Naive B cell (primary cell): ENCODE data around the gene RFX3. TPM values are rescaled to one million over a fixed set of nuclear protein-coding genes. Genes with fewer than 3 reads are reported as not detected.

ENCODE experiments used
- ATAC-seq, 2 donors: fragments of 150-1000 bp; cut with Tn5 transposase; 2 replicates each; pipeline ENCODE4 v1.10.0; 2021; ENCODE audit warnings: low read depth in 2 of 2, mild to moderate bottlenecking in 2 of 2, moderate library complexity in 2 of 2
- DNase-seq: peaks from one replicate; pipeline ENCODE4 v3.0.0; 2022
- H3K27ac Mint-ChIP-seq, 6 donors: one replicate each; pipeline ENCODE4 v1.8.0; 2020 to 2022; ENCODE audit warnings: mild to moderate bottlenecking in 6 of 6, mixed read lengths in 6 of 6, moderate library complexity in 5 of 6, inconsistent platforms in 2 of 6
- H3K27me3 Mint-ChIP-seq, 3 donors: one replicate each; pipeline ENCODE4 v1.8.0; 2021 to 2022; ENCODE audit warnings: mixed read lengths in 3 of 3, mild to moderate bottlenecking in 1 of 3
- H3K36me3 Mint-ChIP-seq, 2 donors: one replicate each; pipeline ENCODE4 v1.8.0; 2020 to 2022; ENCODE audit warnings: mixed read lengths in 2 of 2, inconsistent platforms in 1 of 2, mild to moderate bottlenecking in 1 of 2
- H3K4me1 Mint-ChIP-seq, 3 donors: one replicate each; pipeline ENCODE4 v1.8.0; 2020 to 2022; ENCODE audit warnings: mixed read lengths in 3 of 3, inconsistent platforms in 1 of 3, mild to moderate bottlenecking in 1 of 3, moderate library complexity in 1 of 3
- H3K4me3 Mint-ChIP-seq, 8 donors: one replicate each; pipeline ENCODE4 v1.8.0; 2020 to 2022; ENCODE audit warnings: mild to moderate bottlenecking in 8 of 8, mixed read lengths in 8 of 8, moderate library complexity in 8 of 8, inconsistent platforms in 2 of 8
- H3K9me3 Mint-ChIP-seq, 7 donors: one replicate each; pipeline ENCODE4 v1.8.0; 2020 to 2022; ENCODE audit warnings: mixed read lengths in 7 of 7, mild to moderate bottlenecking in 5 of 7, inconsistent platforms in 2 of 7, moderate library complexity in 1 of 7
- polyA plus RNA-seq, 6 donors: library from polyadenylated mRNA; unstranded; fragments of 300-500 nt; fragmentation: Illumina TruSeq; gene quantifications; one replicate each; pipeline ENCODE4 v1.2.3, GENCODE V29; 2021; ENCODE audit warnings: low read depth in 6 of 6

The RFX3 gene
- polyA plus RNA-seq, 6 donors from 2014 or later, result 3.7 to 16.7 (median 6.3) TPM

- Mint-ChIP-seq H3K4me3 (no peak overlapping the region), H3K36me3 (peaks cover 11 to 12% of the 10 kb centered on the region in 2 donors), H3K27me3 (no peaks in the 10 kb centered on the region), H3K4me1 (peaks cover 0 to 2% (median 0%) of the 10 kb centered on the region in 3 donors), H3K27ac (peak overlapping the region in 1 of 6 donors; percentile 11), H3K9me3 (no peaks in the 10 kb centered on the region)
- ATAC-seq, result no peak
- DNase-seq, result no peak
Observed at GRCh38 chr9:3434594-3434993, 91.2 kb downstream of the RFX3 start.

- Mint-ChIP-seq H3K36me3 (peaks cover 11 to 12% of the 10 kb centered on the region in 2 donors), H3K27me3 (no peaks in the 10 kb centered on the region), H3K4me1 (no peaks in the 10 kb centered on the region), H3K9me3 (no peaks in the 10 kb centered on the region), H3K27ac (no peak overlapping the region), H3K4me3 (no peak overlapping the region)
- ATAC-seq (no peak), DNase-seq (no peak)
Observed at GRCh38 chr9:3433754-3434153, 92.0 kb downstream of the RFX3 start.

GRCh38 chr9:3433066-3433465 lies 92.7 kb downstream of the RFX3 start:
- ATAC-seq, result no peak
- DNase-seq, result no peak
- peaks cover 0 to 2% (median 1%) of the 10 kb centered on the region in 3 donors for H3K4me1 Mint-ChIP-seq
- no peaks in the 10 kb centered on the region for H3K9me3 Mint-ChIP-seq
- H3K4me3 Mint-ChIP-seq, result no peak overlapping the region
- H3K27me3 Mint-ChIP-seq, result no peaks in the 10 kb centered on the region
- peaks cover 11 to 12% of the 10 kb centered on the region in 2 donors for H3K36me3 Mint-ChIP-seq
- H3K27ac Mint-ChIP-seq, result no peak overlapping the region

- ATAC-seq (no peak), DNase-seq (no peak)
- Mint-ChIP-seq H3K4me3 (no peak overlapping the region), H3K36me3 (peaks cover 12 to 13% of the 10 kb centered on the region in 2 donors), H3K27ac (no peak overlapping the region), H3K27me3 (no peaks in the 10 kb centered on the region), H3K9me3 (peaks cover 0 to under 1% (median 0%) of the 10 kb centered on the region in 7 donors), H3K4me1 (peaks cover 0 to 7% (median 5%) of the 10 kb centered on the region in 3 donors)
Observed at GRCh38 chr9:3431890-3432289, 93.9 kb downstream of the RFX3 start.

- Mint-ChIP-seq H3K36me3 (no peaks in the 10 kb centered on the region), H3K9me3 (peaks cover 0 to 5% (median 0%) of the 10 kb centered on the region in 7 donors), H3K4me1 (peaks cover 0 to 18% (median 8%) of the 10 kb centered on the region in 3 donors), H3K27me3 (no peaks in the 10 kb centered on the region), H3K4me3 (no peak overlapping the region), H3K27ac (no peak overlapping the region)
- ATAC-seq (no peak), DNase-seq (no peak)
Observed at GRCh38 chr9:3419893-3420292, 105.9 kb downstream of the RFX3 start.

GRCh38 chr9:3415906-3416305 lies 109.9 kb downstream of the RFX3 start:
- H3K4me3 Mint-ChIP-seq, result no peak overlapping the region
- H3K4me1 Mint-ChIP-seq, result peaks cover 0 to 6% (median 5%) of the 10 kb centered on the region in 3 donors
- no peaks in the 10 kb centered on the region for H3K27me3 Mint-ChIP-seq
- no peak for DNase-seq
- H3K36me3 Mint-ChIP-seq, result no peaks in the 10 kb centered on the region
- H3K9me3 Mint-ChIP-seq, result no peaks in the 10 kb centered on the region
- no peak overlapping the region for H3K27ac Mint-ChIP-seq
- no peak for ATAC-seq

- no peak for DNase-seq
- ATAC-seq, result no peak
- Mint-ChIP-seq H3K4me3 (no peak overlapping the region), H3K36me3 (no peaks in the 10 kb centered on the region), H3K9me3 (no peaks in the 10 kb centered on the region), H3K27ac (no peak overlapping the region), H3K27me3 (no peaks in the 10 kb centered on the region), H3K4me1 (peaks cover 0 to 6% (median 5%) of the 10 kb centered on the region in 3 donors)
Observed at GRCh38 chr9:3413984-3414383, 111.8 kb downstream of the RFX3 start.

GRCh38 chr9:3410461-3410860 lies 115.3 kb downstream of the RFX3 start:
- no peak for DNase-seq
- H3K9me3 Mint-ChIP-seq, result no peaks in the 10 kb centered on the region
- H3K4me3 Mint-ChIP-seq, result no peak overlapping the region

GRCh38 chr9:3409453-3409852 lies 116.3 kb downstream of the RFX3 start:
- Mint-ChIP-seq H3K27me3 (no peaks in the 10 kb centered on the region), H3K4me1 (peaks cover 0 to 6% (median 3%) of the 10 kb centered on the region in 3 donors), H3K27ac (peak overlapping the region in 1 of 6 donors; percentile 6), H3K36me3 (no peaks in the 10 kb centered on the region), H3K9me3 (no peaks in the 10 kb centered on the region), H3K4me3 (no peak overlapping the region)
- ATAC-seq, result no peak
- DNase-seq, result no peak

More at GRCh38 chr9:3410461-3410860, 115.3 kb downstream of the RFX3 start:
- ATAC-seq, result no peak
- no peak overlapping the region for H3K27ac Mint-ChIP-seq
- no peaks in the 10 kb centered on the region for H3K27me3 Mint-ChIP-seq
- peaks cover 0 to 7% (median 3%) of the 10 kb centered on the region in 3 donors for H3K4me1 Mint-ChIP-seq
- H3K36me3 Mint-ChIP-seq, result no peaks in the 10 kb centered on the region

GRCh38 chr9:3403315-3403714 lies 122.5 kb downstream of the RFX3 start:
- no peaks in the 10 kb centered on the region for H3K36me3 Mint-ChIP-seq
- no peaks in the 10 kb centered on the region for H3K9me3 Mint-ChIP-seq
- H3K4me1 Mint-ChIP-seq, result peaks cover 3 to 16% (median 6%) of the 10 kb centered on the region in 3 donors
- H3K27me3 Mint-ChIP-seq, result no peaks in the 10 kb centered on the region
- no peak overlapping the region for H3K4me3 Mint-ChIP-seq
- ATAC-seq (no peak), DNase-seq (no peak)
- no peak overlapping the region for H3K27ac Mint-ChIP-seq

- H3K27me3 Mint-ChIP-seq, result no peaks in the 10 kb centered on the region
- H3K4me1 Mint-ChIP-seq, result peaks cover 17 to 28% (median 22%) of the 10 kb centered on the region in 3 donors
- H3K9me3 Mint-ChIP-seq, result peaks cover 0 to 3% (median 0%) of the 10 kb centered on the region in 7 donors
- ATAC-seq (no peak), DNase-seq (no peak)
- H3K27ac Mint-ChIP-seq, result no peak overlapping the region
- no peaks in the 10 kb centered on the region for H3K36me3 Mint-ChIP-seq
- no peak overlapping the region for H3K4me3 Mint-ChIP-seq
Observed at GRCh38 chr9:3401221-3401954, 124.4 kb downstream of the RFX3 start.

- ATAC-seq (peak; percentile 90 to 91), DNase-seq (peak; percentile 62)
Observed at GRCh38 chr9:3398232-3398648, 127.6 kb downstream of the RFX3 start.

GRCh38 chr9:3397766-3398165 lies 128.0 kb downstream of the RFX3 start:
- peak; percentile 47 for ATAC-seq
- Mint-ChIP-seq H3K4me3 (peak overlapping the region; percentile 75 to 93 (median 86)), H3K4me1 (peaks cover 13 to 28% (median 22%) of the 10 kb centered on the region in 3 donors), H3K36me3 (peaks cover 0 to 11% of the 10 kb centered on the region in 2 donors), H3K27me3 (no peaks in the 10 kb centered on the region), H3K27ac (peak overlapping the region; percentile 62 to 98 (median 93)), H3K9me3 (peaks cover 0 to 5% (median 0%) of the 10 kb centered on the region in 7 donors)
- DNase-seq, result no peak

More at GRCh38 chr9:3398232-3398648, 127.6 kb downstream of the RFX3 start:
- peak overlapping the region; percentile 62 to 98 (median 93) for H3K27ac Mint-ChIP-seq
- no peaks in the 10 kb centered on the region for H3K27me3 Mint-ChIP-seq
- peaks cover 0 to 11% of the 10 kb centered on the region in 2 donors for H3K36me3 Mint-ChIP-seq
- H3K4me3 Mint-ChIP-seq, result peak overlapping the region; percentile 75 to 93 (median 86)
- peaks cover 13 to 28% (median 22%) of the 10 kb centered on the region in 3 donors for H3K4me1 Mint-ChIP-seq
- peaks cover 0 to 5% (median 0%) of the 10 kb centered on the region in 7 donors for H3K9me3 Mint-ChIP-seq

GRCh38 chr9:3391414-3391813 lies 134.4 kb downstream of the RFX3 start:
- no peak for ATAC-seq

More at GRCh38 chr9:3391414-3391813, 134.4 kb downstream of the RFX3 start:
- no peak overlapping the region for H3K4me3 Mint-ChIP-seq
- H3K36me3 Mint-ChIP-seq, result peaks cover 44 to 56% of the 10 kb centered on the region in 2 donors
- H3K4me1 Mint-ChIP-seq, result peaks cover 5 to 8% (median 5%) of the 10 kb centered on the region in 3 donors
- no peaks in the 10 kb centered on the region for H3K27me3 Mint-ChIP-seq
- no peak for DNase-seq
- H3K27ac Mint-ChIP-seq, result no peak overlapping the region
- peaks cover 0 to 11% (median 2%) of the 10 kb centered on the region in 7 donors for H3K9me3 Mint-ChIP-seq
